ENCODE results near the gene SGIP1. TPM values are rescaled to one million over a fixed set of nuclear protein-coding genes. Genes with fewer than 3 reads are reported as not detected.

Gene SGIP1
- total RNA-seq, 1 donor from 2014 or later = 16.0 TPM

DNA sequence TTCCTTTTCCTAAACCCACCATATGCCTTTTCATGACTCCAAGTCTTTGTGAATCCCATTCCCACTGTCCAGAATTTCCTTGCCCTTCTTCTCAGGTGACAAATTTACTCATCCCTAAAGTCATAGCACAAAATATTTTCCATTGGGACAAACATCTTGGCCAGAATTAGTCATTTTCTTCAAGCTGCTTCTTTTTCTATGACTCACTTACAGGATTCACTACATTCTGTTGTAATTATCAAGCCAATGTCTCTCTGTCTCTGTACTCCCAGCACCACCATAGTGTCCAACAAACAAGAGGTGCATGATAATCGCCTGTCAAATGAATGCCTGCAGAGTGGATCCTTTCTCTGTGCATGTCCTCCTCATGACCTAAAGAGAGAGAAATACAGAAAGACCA lies 37.8 kb downstream of the SGIP1 start:
- TF ChIP-seq, protein P1, sequence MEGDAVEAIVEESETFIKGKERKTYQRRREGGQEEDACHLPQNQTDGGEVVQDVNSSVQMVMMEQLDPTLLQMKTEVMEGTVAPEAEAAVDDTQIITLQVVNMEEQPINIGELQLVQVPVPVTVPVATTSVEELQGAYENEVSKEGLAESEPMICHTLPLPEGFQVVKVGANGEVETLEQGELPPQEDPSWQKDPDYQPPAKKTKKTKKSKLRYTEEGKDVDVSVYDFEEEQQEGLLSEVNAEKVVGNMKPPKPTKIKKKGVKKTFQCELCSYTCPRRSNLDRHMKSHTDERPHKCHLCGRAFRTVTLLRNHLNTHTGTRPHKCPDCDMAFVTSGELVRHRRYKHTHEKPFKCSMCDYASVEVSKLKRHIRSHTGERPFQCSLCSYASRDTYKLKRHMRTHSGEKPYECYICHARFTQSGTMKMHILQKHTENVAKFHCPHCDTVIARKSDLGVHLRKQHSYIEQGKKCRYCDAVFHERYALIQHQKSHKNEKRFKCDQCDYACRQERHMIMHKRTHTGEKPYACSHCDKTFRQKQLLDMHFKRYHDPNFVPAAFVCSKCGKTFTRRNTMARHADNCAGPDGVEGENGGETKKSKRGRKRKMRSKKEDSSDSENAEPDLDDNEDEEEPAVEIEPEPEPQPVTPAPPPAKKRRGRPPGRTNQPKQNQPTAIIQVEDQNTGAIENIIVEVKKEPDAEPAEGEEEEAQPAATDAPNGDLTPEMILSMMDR (IDR thresholded peaks at IDR 0.05; ENCODE audit: unreplicated experiment) = no peak
- H3K27ac Mint-ChIP-seq = no peak overlapping the region
- no peaks in the 10 kb centered on the region for H3K4me1 Mint-ChIP-seq (ENCODE audit: low read depth)
- H3K27me3 Mint-ChIP-seq = no peaks in the 10 kb centered on the region
- peaks cover 4% of the 10 kb centered on the region for H3K36me3 Mint-ChIP-seq (ENCODE audit: insufficient read depth)
- H3K4me3 Mint-ChIP-seq (ENCODE audit: low read depth) = no peak overlapping the region
- H3K9me3 Mint-ChIP-seq (ENCODE audit: low read depth) = peaks cover 14% of the 10 kb centered on the region
- DNase-seq (ENCODE audit: low spot score, unreplicated experiment) = no peak

DNA sequence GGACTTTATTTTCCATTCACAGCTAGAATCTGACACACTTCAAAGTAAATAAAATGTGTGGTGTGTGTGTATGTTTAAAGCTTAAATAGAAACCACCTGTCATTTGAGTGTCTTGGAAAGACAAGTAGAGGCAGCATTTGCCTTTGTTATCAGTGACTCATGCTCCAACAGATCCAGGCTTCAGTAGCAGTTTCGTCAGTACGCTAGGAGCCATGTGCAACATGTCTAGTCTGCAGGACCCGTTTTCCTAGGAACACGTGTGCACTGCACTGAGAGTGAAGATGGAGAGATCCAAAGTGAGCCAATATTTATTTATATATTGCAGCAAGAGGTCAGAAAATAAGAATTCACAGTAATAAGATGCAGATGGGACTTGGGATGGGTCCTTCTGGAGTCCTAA lies 41.8 kb downstream of the SGIP1 start:
- no peak overlapping the region for H3K4me3 Mint-ChIP-seq (ENCODE audit: low read depth)
- TF ChIP-seq, protein P1 (IDR thresholded peaks at IDR 0.05; ENCODE audit: unreplicated experiment) = no peak

DNA sequence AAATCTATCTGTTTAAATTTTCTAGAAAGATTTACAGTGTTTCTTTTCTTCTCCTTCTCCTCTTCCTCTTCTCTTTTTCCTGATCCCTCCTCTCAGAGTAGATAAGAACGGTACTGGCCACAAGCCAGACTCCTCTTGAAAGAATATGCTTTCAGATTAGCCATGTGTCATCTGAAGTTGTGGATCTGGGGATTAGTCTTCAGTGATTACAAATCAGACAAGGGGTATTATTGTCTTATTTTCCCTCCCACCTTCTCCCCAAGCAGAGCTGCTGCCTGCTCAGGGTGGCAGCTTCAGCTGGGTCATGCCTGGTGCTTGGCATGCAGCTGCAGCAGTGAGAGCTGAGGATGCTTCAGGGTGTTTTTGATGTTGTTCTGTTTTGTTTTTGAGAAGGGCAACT lies 42.7 kb downstream of the SGIP1 start:
- TF ChIP-seq, protein P1 (IDR thresholded peaks at IDR 0.05; ENCODE audit: unreplicated experiment) = no peak
- Mint-ChIP-seq H3K4me1 (ENCODE audit: low read depth) (no peaks in the 10 kb centered on the region), H3K27ac (no peak overlapping the region), H3K9me3 (ENCODE audit: low read depth) (no peaks in the 10 kb centered on the region), H3K27me3 (no peaks in the 10 kb centered on the region), H3K4me3 (ENCODE audit: low read depth) (no peak overlapping the region), H3K36me3 (ENCODE audit: insufficient read depth) (no peaks in the 10 kb centered on the region)
- no peak for DNase-seq (ENCODE audit: low spot score, unreplicated experiment)

More for the DNA sequence above, 41.8 kb downstream of the SGIP1 start:
- Mint-ChIP-seq H3K4me1 (ENCODE audit: low read depth) (no peaks in the 10 kb centered on the region), H3K27ac (no peak overlapping the region), H3K36me3 (ENCODE audit: insufficient read depth) (no peaks in the 10 kb centered on the region), H3K27me3 (no peaks in the 10 kb centered on the region), H3K9me3 (ENCODE audit: low read depth) (no peaks in the 10 kb centered on the region)
- no peak for DNase-seq (ENCODE audit: low spot score, unreplicated experiment)

DNA sequence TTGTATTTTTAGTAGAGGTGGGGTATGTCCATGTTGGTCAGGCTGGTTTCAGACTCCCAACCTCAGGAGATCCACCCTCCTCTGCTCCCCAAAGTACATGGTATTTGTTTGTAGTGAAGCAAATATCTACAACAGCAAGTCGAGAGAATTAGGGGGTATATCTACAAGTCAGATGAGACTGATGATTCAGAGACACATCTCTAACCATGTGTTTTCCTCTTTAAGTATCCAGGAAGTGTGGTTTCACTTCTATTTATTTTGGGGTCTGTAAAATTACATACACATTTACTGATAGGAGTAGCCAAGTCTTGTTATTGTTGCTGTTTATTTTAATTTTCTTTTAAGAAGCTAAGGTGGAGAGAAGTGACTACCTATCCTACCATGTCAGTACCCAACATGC lies 44.9 kb downstream of the SGIP1 start:
- no peaks in the 10 kb centered on the region for H3K4me1 Mint-ChIP-seq (ENCODE audit: low read depth)
- no peaks in the 10 kb centered on the region for H3K9me3 Mint-ChIP-seq (ENCODE audit: low read depth)

DNA sequence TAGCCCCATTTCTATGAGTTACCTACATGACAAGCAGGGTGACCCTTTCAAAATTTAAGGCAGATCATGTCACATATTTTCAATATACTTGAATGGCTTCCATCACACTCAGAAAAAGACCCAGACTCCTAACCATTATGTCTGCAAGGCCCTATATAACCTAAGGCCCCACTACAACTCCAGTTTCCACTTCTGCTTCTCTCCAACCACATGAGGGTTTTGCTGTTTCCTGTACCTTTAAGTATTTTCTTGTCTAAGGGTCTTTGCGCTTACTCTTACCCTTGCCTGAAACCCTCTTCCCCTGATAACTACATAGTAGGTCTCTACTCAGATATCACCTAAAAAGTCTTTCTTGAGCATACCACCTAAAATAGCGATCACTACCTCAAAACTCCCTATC lies 46.1 kb downstream of the SGIP1 start:
- TF ChIP-seq, protein P1 (IDR thresholded peaks at IDR 0.05; ENCODE audit: unreplicated experiment) = no peak
- DNase-seq (ENCODE audit: low spot score, unreplicated experiment) = no peak
- Mint-ChIP-seq H3K36me3 (ENCODE audit: insufficient read depth) (no peaks in the 10 kb centered on the region), H3K27ac (no peak overlapping the region), H3K27me3 (no peaks in the 10 kb centered on the region), H3K4me3 (ENCODE audit: low read depth) (no peak overlapping the region), H3K9me3 (ENCODE audit: low read depth) (no peaks in the 10 kb centered on the region), H3K4me1 (ENCODE audit: low read depth) (no peaks in the 10 kb centered on the region)

More for the DNA sequence above, 44.9 kb downstream of the SGIP1 start:
- no peak overlapping the region for H3K4me3 Mint-ChIP-seq (ENCODE audit: low read depth)
- no peak overlapping the region for H3K27ac Mint-ChIP-seq
- TF ChIP-seq, protein P1 (IDR thresholded peaks at IDR 0.05; ENCODE audit: unreplicated experiment) = no peak
- H3K27me3 Mint-ChIP-seq = no peaks in the 10 kb centered on the region
- no peak for DNase-seq (ENCODE audit: low spot score, unreplicated experiment)
- H3K36me3 Mint-ChIP-seq (ENCODE audit: insufficient read depth) = no peaks in the 10 kb centered on the region

All from progenitor cell of endocrine pancreas (in vitro differentiated cells).